BE2C (cell line): ENCODE measurements around the gene ABLIM2.

Experiments used
- DNase-seq: peaks from one replicate; pipeline ENCODE4 v3.0.0-alpha.2; 2020
- H3K27me3 ChIP-seq: fragments of 250-450 bp; sonication (Bioruptor Pico); 2 replicates; pipeline ENCODE4 v1.5.1; 2020; ENCODE audit warnings: mild to moderate bottlenecking
- H3K36me3 ChIP-seq: fragments of 250-450 bp; sonication (Bioruptor Pico); 2 replicates; pipeline ENCODE4 v1.5.1; 2020; ENCODE audit warnings: mild to moderate bottlenecking
- H3K4me1 ChIP-seq: fragments of 250-450 bp; sonication (Bioruptor Pico); 2 replicates; pipeline ENCODE4 v1.5.1; 2020
- H3K4me3 ChIP-seq: 2 replicates; pipeline ENCODE4 v1.5.1; 2011; ENCODE audit warnings: low read depth, low read length
- H3K9me3 ChIP-seq: fragments of 250-450 bp; sonication (Bioruptor Pico); 2 replicates; pipeline ENCODE4 v1.5.1; 2020
- CTCF ChIP-seq: IDR thresholded peaks from 2 replicates; pipeline ENCODE4 v1.5.1; 2012; ENCODE audit warnings: mild to moderate bottlenecking, low read depth, low read length

Gene ABLIM2

DNA sequence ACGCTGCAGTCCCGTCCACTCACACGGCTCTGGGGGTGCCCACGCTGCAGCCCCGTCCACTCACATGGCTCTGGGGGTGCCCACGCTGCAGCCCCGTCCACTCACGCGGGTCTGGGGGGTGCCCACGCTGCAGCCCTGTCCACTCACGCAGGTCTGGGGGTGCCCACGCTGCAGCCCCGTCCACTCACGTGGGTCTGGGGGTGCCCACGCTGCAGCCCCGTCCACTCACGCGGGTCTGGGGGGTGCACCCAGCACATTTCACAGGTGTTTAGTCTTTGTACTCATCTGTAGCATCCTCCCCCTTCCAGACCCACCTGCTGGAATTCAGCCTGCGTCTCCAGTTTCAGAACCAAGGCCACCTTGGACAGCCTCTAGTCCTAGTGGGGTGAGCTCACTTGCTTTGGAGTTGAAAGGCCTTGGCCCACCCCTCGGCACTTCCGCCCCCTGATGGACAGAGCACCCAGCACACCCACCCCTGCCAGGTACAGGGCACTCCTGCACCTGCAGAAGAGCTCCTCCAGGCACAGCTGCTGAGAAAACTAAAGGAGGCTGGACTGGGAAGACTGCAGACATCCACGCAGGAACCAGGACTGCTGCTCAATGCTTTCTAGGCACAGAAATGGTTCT, 73.0 kb downstream of the ABLIM2 start:
- H3K4me3 ChIP-seq: no peak overlapping the region
- H3K4me1 ChIP-seq: peaks cover 10% of the 10 kb centered on the region
- DNase-seq: no peak
- no peaks in the 10 kb centered on the region for H3K27me3 ChIP-seq
- H3K36me3 ChIP-seq: no peaks in the 10 kb centered on the region
- TF ChIP-seq CTCF: peak; percentile 16; the same call in 1 of the 2 replicates
- no peaks in the 10 kb centered on the region for H3K9me3 ChIP-seq

DNA sequence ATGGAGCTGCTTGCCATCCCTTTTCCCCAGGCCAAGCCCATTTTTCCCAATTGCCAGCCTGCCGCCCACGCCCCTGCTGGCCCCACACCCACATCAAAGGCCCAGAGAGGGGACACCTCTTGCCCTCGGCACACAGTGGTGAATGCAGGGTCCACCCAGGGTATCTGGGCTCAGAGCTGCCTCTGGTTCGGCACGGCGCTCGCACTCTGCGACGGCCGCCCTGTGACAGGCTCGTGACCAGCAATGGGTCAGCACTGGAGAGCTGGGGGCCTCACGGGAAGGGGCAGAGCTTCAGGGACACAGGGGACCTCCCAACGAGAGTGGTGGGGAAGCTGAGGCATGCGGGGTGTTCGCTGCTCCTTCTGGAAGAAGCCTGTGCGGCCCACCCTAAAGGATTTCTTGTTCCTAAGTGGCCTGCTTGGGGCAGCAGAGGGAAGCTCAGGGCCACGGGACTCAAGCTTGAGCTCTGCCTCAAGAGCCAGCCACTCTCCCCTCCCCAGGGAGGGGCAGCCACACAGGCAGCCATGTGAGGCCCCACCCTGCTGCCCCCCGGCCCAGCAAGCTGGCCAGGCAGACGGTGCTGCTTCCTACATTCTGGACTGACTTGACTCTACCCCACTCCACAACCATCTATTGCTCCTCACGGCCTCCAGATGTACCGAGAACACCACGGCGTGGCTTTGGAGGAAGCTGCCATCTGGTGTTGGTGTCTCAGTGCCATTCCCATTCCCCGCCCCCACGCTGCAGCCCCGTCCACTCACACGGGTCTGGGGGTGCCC, 73.7 kb downstream of the ABLIM2 start:
- Histone ChIP-seq H3K9me3 (no peaks in the 10 kb centered on the region), H3K27me3 (no peaks in the 10 kb centered on the region), H3K36me3 (no peaks in the 10 kb centered on the region), H3K4me3 (no peak overlapping the region), H3K4me1 (peaks cover 17% of the 10 kb centered on the region)
- no peak for TF ChIP-seq CTCF
- DNase-seq: no peak

DNA sequence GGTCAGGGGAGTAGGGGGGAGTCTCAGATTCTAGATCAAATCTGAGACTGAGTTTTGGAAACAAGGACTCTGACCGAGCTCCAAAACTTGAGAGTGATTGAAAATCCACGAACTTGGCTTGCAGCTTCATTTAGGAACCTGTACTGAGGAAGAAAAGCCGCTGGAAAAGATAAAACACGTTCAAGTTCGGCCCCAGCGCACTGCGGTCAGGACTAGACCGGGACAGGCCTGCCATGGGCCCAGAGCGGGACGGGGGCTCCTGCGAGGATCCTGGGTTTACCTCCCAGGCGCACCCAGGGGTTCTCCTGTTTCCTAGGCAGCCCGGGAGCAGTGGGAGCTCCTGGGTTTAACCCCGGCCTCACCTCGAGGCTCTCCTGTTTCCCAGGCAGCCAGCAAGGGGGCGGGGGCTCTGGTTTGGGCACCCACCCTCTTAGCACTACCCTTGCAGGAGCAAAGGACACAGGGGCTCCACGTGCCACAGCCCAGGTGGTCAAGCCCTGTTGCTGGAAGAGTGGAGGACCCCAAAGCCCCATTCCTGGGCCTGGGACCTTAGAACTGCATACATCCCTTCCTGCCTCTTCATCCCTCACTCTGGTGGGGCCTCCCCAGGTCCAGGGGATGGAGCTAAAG, 74.5 kb downstream of the ABLIM2 start:
- H3K36me3 ChIP-seq: no peaks in the 10 kb centered on the region
- H3K27me3 ChIP-seq: no peaks in the 10 kb centered on the region
- H3K4me3 ChIP-seq: no peak overlapping the region
- no peak for TF ChIP-seq CTCF
- DNase-seq: no peak
- H3K9me3 ChIP-seq: no peaks in the 10 kb centered on the region
- peaks cover 25% of the 10 kb centered on the region for H3K4me1 ChIP-seq

GRCh38 chr4:8083086-8083825, 75.4 kb downstream of the ABLIM2 start:
- Histone ChIP-seq H3K4me1 (peaks cover 32% of the 10 kb centered on the region), H3K9me3 (no peaks in the 10 kb centered on the region), H3K27me3 (no peaks in the 10 kb centered on the region), H3K36me3 (no peaks in the 10 kb centered on the region), H3K4me3 (no peak overlapping the region)
- TF ChIP-seq CTCF: no peak
- no peak for DNase-seq

GRCh38 chr4:8082517-8083055, 76.0 kb downstream of the ABLIM2 start:
- no peak overlapping the region for H3K4me3 ChIP-seq
- no peaks in the 10 kb centered on the region for H3K9me3 ChIP-seq
- no peaks in the 10 kb centered on the region for H3K36me3 ChIP-seq
- no peaks in the 10 kb centered on the region for H3K27me3 ChIP-seq
- TF ChIP-seq CTCF: no peak
- peaks cover 32% of the 10 kb centered on the region for H3K4me1 ChIP-seq
- no peak for DNase-seq
